Stimulated activated CD8-positive, alpha-beta memory T cell treated with anti-CD3 and anti-CD28 coated beads, Interleukin-7, amount 100 ng/mL, for 48 hours (primary cell): ENCODE data around the gene LDHAL6B.

Experiments used
- DNase-seq, 2 donors: peaks; one replicate each; pipeline ENCODE4 v3.0.0-alpha.2; 2020; ENCODE audit warnings: low read depth in 1 of 2; ENCODE audit errors: extremely low read depth in 1 of 2

Gene LDHAL6B

DNA sequence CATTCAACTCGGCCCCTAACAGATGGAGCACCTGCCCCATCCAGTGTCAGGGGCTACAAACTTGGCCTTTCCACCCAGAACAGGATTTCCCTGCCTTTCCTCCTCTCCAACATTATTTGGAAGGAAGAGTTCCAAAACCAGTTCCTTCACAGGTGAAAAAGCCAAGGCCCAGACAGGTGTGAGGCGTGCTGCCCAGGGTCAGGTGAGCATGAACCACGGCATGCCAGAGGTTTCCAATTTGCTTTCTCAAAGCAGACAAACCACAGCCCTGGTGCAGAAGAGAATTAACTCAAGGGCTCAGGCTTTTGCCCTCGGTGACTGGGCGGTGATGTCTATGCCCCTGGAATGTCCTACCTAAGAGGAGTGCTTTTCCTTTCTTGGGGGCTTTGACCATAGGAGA is 43.2 kb downstream of the LDHAL6B start:
- no peak for DNase-seq

DNA sequence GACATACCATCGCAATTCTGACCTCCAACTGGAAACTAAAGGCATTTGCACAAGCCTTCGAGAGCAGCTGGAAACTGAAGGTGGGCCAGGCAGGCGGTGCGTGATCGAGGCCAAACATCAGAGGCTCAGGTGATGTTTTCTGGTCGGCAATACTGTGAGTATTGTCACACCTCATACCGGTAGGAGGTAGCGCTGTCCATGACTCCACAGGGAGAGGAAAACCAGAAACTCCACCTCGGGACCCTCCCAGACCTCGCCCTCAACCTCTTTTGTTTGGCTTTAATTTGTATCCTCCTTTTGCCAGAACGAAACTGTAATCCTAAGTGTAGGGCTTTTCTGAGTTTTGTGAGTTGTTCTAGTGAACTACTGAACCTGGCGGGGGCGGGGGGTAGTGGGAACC is 43.6 kb downstream of the LDHAL6B start:
- no peak for DNase-seq

DNA sequence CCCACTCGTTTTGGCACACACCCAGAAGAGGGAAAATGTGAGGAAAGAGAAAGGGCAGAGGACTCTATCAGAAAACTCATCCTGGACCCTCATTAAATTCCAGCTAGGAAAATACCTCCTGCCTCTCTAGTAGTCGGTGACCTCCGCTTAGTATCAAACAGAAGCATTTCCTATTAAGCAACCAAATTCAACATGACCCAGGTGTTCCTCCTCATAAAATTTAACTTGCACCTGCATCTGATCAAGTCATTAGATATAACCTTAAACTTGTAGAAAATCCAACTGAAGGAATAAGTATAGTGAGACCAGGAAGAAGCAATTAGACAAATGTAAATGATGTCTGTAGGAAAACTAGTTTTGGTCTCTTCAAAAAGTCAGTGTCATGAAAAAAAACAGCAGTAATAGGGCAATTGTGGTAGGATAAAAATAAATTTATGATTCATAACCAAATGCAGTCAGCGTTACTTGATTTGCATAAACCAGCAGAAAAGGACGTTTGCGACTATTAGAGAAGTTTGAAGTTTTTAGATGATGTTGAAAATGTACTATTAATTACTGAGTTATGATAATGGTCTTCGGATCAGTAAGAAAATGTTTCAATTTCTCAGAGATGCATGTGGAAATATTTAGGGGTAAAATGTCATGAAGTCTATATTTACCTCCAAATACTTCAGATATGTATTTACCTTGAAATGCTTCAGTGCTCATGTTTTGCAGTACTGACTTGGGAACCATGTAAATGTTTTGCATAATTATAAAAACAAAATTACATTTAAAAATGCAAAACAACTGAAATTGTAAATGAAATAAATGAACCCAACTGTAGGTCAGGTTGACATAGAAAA is 44.6 kb downstream of the LDHAL6B start:
- no peak for DNase-seq

DNA sequence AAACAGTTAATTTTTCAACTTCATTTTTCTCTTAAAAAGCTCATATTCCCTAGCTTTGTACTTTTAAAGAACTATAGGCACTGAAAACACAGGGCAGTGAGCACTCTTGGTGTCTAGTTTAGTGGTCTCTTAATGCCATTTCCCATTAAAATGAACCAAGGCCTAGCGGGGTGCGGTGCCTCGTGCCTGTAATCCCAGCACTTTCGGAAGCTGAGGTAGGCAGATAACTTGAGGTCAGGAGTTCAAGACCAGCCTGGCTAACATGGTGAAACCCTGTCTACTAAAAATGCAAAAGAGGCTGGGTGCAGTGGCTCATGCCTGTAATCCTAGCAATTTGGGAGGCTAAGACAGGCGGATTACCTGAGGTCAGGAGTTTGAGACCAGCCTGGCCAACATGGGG is 45.5 kb downstream of the LDHAL6B start:
- no peak for DNase-seq

DNA sequence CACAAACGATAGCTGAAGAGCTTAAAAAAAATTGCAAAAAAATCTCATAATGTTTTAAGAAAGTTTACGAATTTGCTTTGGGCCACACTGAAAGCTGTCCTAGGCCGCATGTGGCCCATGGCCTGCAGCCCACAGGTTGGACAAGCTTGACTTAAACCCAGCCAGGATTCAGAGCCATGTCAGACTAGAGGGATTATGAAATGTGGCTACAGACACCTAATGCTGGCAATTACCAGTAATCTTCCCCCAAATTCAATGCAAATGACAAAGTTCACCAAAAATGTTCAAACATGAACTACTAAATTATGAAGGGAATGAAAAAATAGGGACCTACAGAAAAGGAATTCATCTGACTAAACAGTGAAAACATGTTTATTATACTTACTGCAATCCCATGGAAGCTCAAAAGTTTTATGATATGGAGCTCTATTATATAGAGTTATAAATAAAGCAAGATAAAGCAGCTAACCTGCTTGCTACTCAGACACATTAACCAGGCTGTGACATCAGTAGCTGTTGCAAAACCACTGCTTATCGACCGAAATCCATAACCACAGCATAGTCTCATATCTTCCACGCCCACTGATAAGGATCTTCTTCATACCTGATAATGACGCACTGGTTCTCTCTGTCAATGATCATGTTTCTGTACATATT is 49.2 kb downstream of the LDHAL6B start:
- DNase-seq: peak in 1 of 2 donors; percentile 26

DNA sequence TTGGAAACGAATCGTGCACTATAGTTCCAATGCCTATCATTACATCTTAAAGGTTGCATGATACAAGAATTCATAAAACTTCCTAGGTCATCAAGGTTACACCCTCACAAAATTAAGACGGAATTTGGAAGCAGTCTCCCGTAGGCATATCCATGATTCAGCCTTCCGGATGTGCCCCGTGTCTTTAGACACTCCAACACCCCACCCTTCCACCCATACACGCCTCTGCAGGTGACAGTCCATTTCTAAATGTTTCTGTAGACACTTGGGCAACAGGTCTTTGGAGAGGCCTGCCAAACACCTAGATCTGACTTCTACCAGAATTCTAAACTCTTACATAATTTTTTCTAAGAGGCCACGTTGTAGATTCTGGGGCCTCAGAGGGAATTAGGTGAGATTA is 49.8 kb downstream of the LDHAL6B start:
- no peak for DNase-seq

DNA sequence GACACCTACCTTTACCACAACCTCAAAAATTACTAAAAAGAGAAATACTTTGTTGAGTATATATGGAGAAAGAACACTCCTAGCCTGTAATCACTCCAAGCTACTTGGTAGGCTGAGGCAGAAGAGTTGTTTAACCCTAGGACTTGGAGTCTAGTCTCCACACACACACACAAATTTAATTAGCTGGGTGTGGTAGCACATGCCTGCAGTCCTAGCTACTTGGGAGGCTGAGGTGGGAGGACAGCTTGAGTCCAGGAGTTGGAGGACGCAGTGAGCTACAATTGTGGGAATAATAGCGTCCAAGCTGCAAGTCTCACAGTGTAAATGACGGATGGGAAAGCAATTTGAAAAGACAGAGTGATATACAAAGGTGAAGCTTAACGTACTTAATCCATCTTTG is 50.5 kb downstream of the LDHAL6B start:
- no peak for DNase-seq
